NCI-H187 treated with DMSO at 0.1 percent for 48 hours (cell line): ENCODE measurements around the gene UFD1.

Source experiments
- DNase-seq: peaks from one replicate; lab custom pipeline; 2025; lab: John Stamatoyannopoulos, UW

Gene UFD1

DNA sequence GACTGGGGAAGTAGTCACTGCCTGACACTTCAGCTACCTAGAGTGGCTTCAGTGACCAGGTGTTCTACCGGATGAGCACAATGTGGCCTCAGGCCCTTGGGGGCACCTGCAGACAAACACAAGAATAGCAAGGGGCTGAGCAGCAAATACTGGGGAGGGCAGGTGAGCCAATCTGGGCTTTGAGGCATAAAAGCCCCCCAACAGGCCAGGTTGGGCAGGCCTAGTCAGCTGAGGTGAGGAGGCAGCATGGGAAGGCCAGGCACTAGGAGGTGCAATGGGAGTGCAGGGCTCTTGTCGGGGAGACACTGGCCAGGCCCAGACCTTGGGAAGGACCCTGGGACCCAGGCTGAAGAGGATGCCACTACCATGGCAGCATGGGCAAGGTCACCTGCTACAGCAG is 9.0 kb downstream of the UFD1 start:
- DNase-seq, result no peak

DNA sequence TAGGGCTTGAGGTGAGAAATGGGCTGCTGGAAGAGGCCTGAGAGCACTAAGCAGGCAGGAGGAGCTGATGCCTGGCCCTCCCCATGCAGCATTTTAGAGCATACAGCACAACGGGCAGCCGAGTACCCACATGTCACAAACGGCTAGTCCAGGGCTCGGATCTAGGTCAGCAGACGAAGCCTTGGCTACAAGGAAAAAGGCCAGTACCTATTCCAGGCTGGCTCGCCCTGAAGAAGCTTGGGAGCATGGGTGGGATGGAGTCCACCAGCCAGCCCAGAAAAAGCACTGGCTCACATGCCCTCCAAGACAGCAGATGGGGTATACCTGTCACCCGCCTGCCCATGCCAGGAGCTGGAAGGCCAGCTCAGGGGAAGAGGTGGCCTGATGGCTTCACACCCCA is 9.6 kb downstream of the UFD1 start:
- no peak for DNase-seq

DNA sequence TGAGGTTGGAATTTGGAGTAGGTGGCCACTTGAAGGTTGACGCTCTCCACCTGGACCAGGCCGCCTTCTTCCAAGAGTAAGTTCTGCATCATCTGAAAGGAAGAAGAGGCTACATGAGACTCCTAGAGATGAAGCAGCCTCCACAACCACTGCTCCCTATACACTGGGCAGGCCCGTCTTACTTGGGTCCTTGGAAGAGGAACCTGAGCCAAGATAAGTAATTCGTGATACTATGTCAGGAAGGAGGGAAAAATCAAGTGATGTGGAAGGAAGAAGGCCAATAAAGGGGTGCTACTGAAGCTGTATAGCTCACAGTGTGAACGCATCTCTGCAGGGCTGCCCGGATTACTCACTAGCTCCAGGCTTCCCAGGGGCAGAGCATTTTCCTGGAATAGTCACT is 11.1 kb downstream of the UFD1 start:
- no peak for DNase-seq

DNA sequence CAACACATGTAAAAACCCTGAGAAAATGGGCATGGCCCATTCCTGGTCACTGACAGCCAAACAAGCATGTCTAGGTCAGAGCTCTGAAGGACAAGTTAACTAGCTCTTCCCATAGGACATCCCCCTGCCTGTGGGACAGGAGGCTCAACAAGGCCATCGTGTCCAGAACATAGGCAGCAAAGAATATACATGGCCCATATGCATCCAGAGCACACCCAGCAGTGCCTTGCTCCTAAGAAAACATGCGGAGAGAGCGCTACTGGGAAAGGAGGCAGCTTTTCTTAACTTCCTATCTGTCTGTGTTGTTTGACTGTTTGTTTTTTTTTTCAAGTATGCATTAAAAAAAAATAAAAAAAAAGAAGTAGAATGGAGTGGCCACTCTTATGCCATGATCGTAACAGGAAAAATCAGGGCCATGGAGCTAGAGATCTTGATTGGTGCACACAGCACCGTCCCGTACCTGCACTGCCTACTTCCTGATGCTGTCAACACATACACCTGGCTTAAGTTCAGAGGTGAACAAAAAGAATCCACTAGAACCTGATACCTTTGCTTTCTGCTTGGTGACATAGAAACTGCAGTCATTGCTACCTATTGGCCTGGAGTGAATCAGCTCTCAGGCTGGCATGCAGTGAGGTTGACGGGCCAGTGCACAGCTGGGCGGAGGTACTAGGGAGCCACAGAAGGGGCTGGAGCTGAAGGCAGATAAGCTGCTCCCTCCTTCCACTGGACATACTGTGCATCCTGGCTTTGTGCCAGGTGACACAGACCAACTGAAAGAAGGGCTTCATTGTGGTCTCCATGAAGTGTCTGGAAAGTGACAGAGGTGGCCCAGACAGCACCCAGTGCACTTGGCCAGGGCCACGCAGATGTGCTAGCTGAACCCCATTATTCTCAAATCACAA is 11.9 kb downstream of the UFD1 start:
- no peak for DNase-seq

DNA sequence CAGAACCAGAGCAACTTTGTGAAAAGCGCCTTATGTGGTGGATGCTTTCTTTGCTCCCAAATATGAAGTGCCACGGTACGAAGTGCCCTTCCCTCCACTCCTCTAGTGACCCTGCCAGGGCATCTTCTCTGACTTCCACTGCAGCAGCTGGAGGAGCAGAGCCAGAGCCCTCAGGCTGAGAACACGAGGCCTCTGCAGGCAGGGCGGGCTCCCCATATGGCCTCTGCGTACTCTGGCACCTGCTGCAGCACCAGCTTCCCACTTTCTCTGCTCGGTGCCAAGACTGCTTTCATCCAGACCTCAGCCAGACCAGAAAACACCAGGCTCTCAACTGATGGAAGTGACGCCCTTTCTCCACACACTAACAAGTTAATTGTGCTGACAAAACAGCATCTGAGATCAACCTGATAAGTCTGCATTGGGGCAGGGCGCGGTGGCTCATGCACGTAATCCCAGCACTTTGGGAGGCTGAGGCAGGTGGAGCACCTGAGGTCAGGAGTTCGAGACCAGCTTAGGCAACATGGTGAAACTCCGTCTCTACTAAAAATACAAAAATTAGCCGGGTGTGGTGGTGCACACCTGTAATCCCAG is 12.8 kb downstream of the UFD1 start:
- DNase-seq, result no peak

DNA sequence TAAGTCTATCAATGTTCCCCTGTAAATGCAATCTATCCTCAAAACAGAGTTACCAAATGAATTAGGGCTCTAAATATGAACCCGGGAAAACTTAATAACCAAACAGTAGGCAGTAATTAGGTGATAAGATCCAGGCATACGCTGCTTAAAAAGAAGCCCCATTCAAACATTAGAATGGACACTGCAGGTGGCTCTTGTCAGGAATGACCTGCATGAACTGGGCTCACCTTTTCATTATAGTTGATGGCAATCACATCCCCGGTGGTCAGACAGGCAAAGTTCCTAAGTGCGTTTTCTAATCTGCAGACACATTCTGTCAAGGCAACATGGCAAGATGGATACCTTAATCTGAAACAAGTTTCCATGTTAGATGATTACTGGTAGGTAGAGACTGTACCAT is 14.0 kb downstream of the UFD1 start:
- DNase-seq, result no peak

DNA sequence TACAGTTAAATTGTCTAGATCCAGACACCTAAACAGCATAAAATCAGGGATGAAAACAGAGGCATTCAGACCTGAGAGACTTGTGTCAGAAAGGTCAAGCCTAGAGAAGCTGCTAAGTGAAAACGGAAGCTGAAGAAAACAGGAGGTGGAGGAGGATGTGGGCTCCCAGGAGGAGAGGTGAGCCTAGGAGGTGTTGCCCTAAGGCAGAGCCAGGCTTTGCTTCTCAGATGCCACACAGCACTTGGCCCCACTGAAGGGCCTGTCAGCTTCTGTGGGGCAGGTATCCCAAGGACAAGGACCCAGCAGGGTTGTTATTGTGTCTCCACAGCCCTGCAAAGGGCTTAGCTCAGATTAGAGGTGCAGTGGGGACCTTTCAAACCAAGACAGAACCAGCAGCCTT is 14.4 kb downstream of the UFD1 start:
- no peak for DNase-seq

DNA sequence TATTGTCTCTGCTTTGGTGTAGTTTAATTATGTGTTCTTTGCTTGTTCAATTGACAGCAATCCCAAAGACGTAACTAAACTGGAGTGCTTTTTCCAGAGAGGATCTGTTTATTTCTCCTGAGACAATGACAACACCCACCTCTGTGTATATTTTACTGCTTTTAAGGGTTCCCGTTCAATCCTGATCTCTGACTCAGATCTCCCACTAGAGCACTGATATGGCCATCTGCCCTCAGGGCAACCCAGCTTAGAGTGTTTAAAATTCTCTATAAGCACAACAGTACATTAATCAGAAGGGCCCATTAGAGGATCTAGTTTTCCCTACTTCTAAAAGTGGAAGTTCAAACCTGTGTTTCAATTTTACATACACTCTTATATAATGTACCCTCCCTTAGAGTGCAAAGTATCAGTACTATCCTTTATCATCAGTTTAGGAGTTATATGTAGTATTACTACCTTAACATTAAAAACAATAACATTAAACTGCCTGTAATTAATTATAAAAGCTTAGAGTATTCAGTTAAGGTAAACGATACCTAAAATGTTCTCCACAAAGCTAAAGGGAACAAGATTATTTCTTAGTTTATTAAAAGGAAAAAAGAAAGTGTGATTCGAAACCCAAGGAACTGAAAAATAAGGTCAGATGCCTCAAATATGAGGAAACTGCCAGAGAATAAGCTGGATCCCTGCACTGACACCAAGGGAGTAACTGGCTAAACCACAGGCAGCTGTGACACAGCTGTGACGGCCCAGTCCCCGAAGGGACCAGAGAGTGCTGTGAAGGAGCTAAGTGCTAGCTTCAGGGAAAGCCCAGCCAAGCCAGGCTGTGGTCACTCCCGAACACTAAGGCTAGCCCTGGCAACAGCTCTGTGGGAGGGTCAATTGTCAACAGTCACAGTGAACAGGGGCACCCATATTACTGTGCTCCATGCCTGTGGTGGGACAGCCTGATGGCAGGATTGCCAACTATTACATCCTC is 15.2 kb downstream of the UFD1 start:
- no peak for DNase-seq

DNA sequence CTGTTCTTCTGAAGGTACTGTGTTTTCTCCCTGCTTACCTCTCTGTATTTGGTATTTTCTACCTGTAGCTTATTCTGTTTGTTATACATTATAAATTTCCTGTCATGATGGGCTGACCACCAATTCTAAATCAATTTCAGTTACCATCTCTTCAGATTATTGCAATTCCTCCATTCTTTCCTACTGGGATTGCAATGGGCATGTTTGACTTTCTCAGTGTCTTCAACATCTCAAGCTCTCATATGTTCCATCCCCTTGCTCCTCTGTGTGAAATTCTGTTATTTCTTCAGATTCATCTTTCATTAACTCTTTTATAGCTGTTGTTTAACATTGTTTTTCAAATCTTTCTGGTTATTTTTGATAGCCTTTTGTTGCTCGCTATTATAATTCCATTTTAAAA is 16.0 kb downstream of the UFD1 start:
- no peak for DNase-seq

DNA sequence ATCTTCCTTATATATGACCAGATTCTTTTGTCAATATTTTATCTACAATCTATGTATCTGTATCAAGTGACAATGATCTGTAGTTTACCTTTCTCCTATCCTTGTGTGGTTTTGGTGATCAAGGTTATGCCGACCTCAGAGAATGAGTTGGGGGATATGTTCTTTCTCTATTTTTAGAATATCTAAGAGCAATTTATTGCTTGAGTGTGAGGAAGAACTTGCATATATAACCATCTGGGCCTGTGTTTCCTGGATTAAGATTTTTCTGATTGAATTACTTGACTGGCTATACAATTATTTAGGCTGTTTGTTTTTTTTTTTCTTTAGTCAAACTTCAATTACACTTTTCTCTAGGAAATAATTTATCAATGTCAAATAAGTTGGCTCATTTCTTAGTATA is 17.5 kb downstream of the UFD1 start:
- no peak for DNase-seq

DNA sequence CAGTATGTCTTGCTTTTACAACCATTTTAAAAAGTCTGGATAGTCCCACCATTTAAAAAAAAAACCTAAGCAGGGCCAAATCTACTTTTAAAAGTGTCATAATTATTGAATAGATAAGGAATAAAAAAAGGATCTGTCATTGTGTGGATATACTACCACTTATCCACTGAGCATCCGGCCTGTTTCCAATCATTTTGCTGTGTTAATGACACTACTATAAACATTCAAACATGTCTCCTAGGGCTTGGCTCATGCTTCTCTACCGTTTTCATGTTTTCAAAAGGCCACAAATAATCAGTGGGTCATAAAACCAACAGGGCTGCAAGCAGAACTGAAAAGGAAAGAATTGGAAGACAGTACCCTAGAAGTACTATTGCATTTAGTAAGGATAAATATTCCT is 19.0 kb downstream of the UFD1 start:
- no peak for DNase-seq

DNA sequence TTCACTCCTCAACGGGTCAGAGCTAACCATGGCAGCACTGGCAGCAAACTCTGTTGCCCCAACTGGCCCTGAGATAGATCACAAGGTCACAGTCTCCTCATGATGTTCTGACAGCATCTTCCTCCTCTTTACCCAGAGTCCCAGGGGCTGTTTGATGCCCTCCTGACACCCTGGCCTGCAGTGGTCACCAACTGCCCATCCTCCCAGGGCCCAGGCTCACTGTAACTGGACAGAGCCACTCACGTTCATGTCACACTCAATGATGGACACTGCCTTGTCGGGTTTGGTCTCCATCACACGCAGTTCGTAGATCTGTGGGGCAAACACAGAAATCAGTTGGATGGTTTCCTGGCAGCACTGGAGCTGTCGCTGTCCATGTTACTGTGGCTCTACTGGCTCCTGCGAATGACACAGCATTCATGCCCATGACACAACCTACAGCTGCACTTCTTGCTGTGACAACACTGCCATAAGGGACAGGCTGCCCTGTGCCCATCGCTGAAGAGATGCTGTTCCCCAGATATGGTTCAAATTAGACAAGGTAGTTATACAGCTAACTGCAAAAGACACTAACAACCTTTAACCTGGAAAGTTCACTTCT is 21.1 kb downstream of the UFD1 start:
- no peak for DNase-seq

DNA sequence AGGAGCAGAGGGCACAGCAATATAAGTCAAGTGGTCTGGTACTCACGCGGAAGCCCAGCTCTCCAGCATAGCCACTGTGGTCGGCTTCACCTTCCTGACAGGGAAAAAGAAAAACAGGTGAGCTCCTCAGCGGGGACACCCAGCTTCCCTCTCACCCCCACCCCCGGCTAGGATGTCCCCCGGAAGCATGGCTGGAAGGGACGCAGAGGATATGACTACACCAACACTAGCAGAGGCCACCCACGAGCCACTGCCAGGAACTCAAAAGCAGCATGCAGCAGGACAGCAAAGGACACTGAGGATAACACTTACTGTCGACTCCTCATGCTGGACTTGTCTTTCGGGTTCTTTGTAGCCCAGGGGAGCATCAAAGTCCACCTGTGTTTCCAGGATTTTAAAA is 22.5 kb downstream of the UFD1 start:
- DNase-seq, result no peak

DNA sequence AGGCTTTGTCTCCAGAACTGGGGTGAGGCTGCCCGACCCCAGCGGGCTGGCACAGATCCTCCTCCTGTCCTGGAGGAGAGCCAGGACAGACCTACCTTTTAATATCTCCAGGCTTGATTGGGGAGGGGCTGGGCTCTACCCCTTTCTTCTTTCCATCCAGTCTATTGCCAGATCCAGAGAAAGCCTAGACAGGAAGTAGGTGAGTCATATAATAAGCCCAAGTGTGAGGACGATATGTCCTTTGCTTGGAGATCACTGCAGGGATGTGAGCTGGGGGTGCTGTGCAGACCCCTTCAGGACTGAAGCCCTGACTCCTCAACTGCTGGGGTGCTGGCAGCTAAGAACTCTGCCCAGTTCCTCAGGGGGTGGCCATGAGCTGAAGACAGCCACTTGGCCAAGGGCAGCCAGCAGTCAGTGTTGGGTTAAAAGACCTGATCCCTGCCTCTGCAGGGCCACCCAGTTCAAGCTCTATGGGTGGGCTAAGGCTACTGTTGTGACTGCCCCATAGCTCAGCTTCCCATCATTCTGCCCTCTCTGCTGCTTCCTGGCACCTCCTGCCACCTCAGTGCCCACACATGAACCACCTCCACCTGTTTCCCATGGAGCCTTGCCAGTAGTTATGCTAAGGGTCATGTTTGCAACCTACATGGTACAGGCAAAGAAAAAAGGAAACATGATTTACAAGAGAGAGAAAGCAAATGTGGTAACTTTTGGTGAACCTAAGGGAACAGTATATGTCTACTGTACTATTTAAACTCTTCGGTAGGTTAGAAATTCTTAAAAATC is 23.2 kb downstream of the UFD1 start:
- no peak for DNase-seq

DNA sequence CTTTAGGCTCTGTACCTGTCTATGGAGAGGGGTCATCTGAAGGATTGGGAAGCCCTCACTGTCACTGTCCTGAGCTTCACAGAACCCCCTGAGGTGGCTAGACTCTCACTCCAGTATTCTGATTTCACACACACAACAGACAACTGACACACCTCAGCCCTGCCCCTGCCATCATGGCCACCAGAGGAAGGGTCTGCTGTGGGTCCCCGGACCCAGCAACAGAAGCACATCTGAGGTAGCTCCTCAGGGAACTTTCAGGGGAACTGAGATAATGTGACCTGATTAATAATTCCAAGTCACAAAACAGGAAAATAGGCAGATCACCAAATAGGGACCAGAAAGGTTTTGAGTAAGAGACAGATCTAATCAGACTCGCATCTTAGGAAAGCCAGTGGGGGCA is 24.0 kb downstream of the UFD1 start:
- no peak for DNase-seq

DNA sequence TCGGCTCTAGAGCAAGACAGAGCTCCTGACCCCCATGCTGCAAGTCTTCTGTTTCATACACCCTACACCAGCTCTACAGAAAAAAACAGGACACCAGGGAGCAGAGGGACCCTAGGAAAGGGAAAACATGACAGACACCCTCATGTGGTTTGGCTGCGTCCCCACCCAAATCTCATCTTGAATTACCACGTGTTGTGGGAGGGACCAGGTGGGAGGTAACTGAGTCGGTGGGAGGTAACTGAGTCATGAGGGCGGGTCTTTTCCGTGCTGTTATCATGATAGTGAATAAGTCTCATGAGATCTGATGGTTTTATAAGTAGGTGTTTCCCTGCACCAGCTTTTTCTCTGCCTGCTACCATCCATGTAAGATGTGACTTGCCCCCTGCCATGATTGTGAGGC is 24.8 kb downstream of the UFD1 start:
- DNase-seq, result no peak

DNA sequence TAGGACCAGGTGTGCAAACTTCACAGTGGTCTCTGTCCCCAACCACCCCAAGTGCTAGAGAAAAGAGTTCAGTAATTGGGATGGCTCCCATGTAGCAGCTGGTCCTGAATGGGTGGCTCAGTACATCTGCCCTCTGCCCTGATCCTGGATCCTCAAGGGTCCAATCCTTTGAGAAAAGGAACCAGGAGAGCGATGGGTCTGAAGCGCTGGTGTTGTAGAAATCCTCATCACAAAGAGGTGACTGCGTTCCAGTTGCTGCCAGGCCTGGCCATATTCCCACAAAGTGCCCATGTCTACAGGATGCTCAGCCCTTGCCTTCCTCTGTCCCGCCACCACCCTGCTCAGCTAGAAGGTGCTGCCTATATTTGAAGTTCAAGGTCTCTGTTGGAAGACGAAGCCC is 25.3 kb downstream of the UFD1 start:
- no peak for DNase-seq

DNA sequence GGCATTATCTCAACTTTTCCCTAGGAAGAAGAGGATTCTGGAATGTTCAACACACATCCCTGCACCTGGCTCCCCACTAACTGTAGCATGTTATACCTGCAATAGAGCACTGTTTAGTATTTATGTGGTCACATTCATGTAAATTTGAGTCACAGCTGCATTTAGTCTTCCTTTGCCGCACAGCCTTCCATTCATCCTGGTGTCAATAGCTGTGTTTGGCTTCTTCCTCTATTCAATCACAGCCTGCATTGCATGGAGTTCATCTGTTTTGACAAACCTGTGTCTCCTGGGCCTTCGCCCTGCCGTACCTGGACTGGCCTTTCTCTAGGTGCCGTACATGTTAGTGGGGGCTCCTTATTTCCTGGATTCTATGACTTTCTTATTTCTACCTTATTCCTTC is 27.4 kb downstream of the UFD1 start:
- DNase-seq, result no peak

DNA sequence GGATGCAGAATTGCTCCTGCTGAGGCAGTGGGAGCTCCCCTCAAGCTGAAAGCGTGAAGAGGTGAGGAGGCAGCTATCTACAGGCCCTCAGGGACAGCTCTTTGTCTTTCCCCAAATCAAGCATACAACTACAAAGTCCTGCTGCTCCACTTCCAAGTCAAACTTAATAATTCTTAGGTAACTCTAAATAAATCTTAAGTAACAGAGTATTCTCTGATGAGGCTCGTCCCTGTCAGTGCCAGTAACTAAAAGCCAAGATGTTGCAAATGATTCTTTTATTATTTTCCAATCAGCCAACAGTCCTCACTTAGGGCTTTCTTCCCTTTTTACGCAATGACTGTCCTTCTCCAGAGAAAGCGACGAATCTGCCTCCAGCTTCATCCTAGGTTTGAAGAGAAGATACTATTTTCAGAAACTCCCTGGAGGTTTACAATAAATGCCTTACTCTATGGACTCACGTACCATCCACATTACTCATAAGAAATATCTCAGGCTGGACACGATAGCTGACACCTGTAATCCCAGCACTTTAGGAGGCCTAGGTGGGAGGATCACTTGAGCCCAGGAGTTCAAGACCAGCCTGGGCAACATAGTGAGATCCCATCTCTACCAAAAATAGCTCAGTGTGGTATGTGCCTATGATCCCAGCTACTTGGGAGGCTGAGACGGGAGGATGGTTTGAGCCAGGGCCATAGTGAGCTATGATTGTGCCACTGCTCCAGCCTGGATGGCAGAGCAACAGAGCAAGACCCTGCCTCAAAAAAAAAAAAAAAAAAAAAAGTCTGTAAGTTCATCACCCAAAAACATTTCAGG is 28.4 kb downstream of the UFD1 start:
- DNase-seq, result no peak

DNA sequence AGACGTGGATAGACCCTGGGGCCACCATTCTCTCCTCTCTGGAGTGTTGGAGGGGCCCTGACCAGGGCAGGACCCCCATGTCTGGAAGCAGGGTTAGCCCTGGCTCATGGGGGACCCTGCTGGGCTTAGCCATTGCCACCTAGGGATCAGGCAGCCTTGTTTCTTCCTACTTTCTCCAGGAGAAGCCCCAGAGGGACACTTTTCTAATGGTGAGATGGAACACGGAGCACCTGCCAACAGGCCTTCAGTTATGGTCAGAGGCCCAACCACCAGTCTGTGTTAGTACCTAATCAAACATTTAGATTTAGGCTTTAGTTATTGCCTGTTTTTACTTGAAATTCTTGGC is 29.6 kb downstream of the UFD1 start:
- no peak for DNase-seq
